Prostate gland (tissue), 2 donors: Measurements from ENCODE around the gene NRXN3. TPM values are rescaled to one million over a fixed set of nuclear protein-coding genes. Genes with fewer than 3 reads are reported as not detected.

ENCODE experiments used
- DNase-seq: peaks from one replicate; pipeline ENCODE4 v3.0.0-alpha.2; 2019; ENCODE audit warnings: low spot score
- H3K27ac ChIP-seq, 2 donors: fragments of 200-600 bp; sonication (generic); 2 replicates each; pipeline ENCODE4 v1.5.1; 2017 to 2019
- H3K27me3 ChIP-seq: fragments of 200-600 bp; sonication (generic); replicated peaks from 2 replicates; pipeline ENCODE4 v1.5.1; 2019; ENCODE audit not compliant: insufficient read depth
- H3K36me3 ChIP-seq, 2 donors: fragments of 200-600 bp; sonication (generic); 1 replicate in 1 of 2; 2 replicates in 1 of 2; pipeline versions ENCODE4 v1.5.1 to v1.8.1; 2017 to 2019
- H3K4me1 ChIP-seq: fragments of 200-600 bp; sonication (generic); replicated peaks from 2 replicates; pipeline ENCODE4 v1.5.1; 2019
- H3K4me3 ChIP-seq, 2 donors: fragments of 200-600 bp; sonication (generic); 2 replicates each; pipeline ENCODE4 v1.5.1; 2017 to 2019
- H3K9me3 ChIP-seq: fragments of 200-600 bp; sonication (generic); 2 replicates; pipeline ENCODE4 v1.5.1; 2017
- POLR2A ChIP-seq: fragments of 450-650 bp; IDR thresholded peaks from one replicate; pipeline ENCODE4 v1.6.1; 2016; ENCODE audit warnings: antibody characterized with exemption, mild to moderate bottlenecking
- POLR2AphosphoS5 ChIP-seq: sonication (generic); formaldehyde crosslinking; IDR thresholded peaks from one replicate; pipeline ENCODE4 v1.6.1; 2017; ENCODE audit warnings: antibody characterized with exemption
- WGBS: methylation state at CpG from one replicate; pipeline ENCODE4 v1.1.5; 2018; 5-methylcytosine and 5-hydroxymethylcytosine counted together
- intact Hi-C: fragments of 100-400 bp; cut with DNase I; formaldehyde crosslinking; loops from one replicate; pipeline ENCODE4 v1.14.2; 2022
- total RNA-seq, 2 donors: library from RNA; depleted of rRNA; stranded (reverse); fragments of >200 nt; gene quantifications; one replicate each; pipeline ENCODE4 v1.1.0, GENCODE V29; 2016
- TF ChIP-seq, protein P1 (sequence below), 4 experiments: fragments of 200-600 bp in 2 of 4; fragments of 450-650 bp in 2 of 4; sonication (generic) in 2 of 4; IDR thresholded peaks; 1 replicate in 3 of 4; 2 replicates in 1 of 4; pipeline ENCODE4 v1.5.1; 2016 to 2019; ENCODE audit warnings: antibody characterized with exemption in 4 of 4, mild to moderate bottlenecking in 2 of 4, moderate library complexity in 2 of 4

Gene NRXN3
- total RNA-seq, 2 donors from 2014 or later: 6.6 to 8.2 TPM

DNA sequence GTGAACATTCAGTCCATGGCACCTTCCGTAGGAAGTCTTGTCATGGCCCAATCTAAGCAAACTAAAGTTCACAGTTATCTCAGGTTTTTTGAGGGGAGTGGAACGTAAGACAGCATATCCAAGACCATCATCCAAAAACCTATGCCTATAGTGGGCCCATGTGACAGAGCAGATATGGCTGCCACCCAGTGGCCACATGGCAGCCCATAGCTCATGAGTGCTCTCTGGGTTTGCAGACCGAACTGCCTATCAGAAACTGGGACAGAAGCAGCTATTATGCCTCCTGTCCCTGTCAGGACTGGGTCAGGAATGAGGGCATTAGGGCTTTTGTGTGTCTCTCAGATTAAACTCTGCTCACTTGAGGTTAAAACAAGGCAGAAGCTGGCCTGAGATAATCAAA is 503.7 kb downstream of the NRXN3 start:
- Histone ChIP-seq H3K4me3 (no peak overlapping the region), H3K36me3 (no peaks in the 10 kb centered on the region), H3K27me3 (no peaks in the 10 kb centered on the region), H3K9me3 (no peaks in the 10 kb centered on the region), H3K27ac (no peak overlapping the region), H3K4me1 (no peaks in the 10 kb centered on the region)
- TF ChIP-seq POLR2A (no peak), POLR2AphosphoS5 (no peak)
- TF ChIP-seq, protein P1, sequence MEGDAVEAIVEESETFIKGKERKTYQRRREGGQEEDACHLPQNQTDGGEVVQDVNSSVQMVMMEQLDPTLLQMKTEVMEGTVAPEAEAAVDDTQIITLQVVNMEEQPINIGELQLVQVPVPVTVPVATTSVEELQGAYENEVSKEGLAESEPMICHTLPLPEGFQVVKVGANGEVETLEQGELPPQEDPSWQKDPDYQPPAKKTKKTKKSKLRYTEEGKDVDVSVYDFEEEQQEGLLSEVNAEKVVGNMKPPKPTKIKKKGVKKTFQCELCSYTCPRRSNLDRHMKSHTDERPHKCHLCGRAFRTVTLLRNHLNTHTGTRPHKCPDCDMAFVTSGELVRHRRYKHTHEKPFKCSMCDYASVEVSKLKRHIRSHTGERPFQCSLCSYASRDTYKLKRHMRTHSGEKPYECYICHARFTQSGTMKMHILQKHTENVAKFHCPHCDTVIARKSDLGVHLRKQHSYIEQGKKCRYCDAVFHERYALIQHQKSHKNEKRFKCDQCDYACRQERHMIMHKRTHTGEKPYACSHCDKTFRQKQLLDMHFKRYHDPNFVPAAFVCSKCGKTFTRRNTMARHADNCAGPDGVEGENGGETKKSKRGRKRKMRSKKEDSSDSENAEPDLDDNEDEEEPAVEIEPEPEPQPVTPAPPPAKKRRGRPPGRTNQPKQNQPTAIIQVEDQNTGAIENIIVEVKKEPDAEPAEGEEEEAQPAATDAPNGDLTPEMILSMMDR (IDR thresholded peaks at IDR 0.05): no peak
- intact Hi-C loops: no loop called here
- 83% methylated on average over 3 of the region's 3 CpGs for WGBS
- DNase-seq: no peak

DNA sequence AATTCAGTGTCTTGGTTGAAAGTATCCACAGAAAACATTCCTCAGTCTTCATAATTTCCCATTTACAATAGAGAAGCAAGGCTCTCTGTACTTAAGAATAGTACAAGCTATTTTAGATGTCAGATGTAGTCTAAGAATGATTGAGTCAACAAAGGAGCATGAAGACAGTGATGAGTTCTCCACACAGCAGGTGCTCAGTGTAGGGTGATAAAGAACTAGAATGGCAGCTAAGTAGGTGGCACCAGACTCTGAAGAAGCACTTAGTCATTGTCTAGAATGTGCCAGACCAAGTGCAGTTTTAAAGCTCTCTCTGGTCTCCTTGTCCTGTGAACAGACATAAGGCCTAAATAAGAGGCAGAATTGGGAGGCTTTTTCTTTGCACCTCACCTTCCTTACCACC is 504.6 kb downstream of the NRXN3 start:
- H3K4me3 ChIP-seq: no peak overlapping the region
- no peak for DNase-seq
- intact Hi-C loops: no loop called here
- no peaks in the 10 kb centered on the region for H3K36me3 ChIP-seq
- H3K9me3 ChIP-seq: no peaks in the 10 kb centered on the region
- no peak overlapping the region for H3K27ac ChIP-seq
- no peak for TF ChIP-seq POLR2AphosphoS5
- TF ChIP-seq, protein P1 (IDR thresholded peaks at IDR 0.05): no peak
- TF ChIP-seq POLR2A: no peak
- no peaks in the 10 kb centered on the region for H3K27me3 ChIP-seq
- H3K4me1 ChIP-seq: no peaks in the 10 kb centered on the region

DNA sequence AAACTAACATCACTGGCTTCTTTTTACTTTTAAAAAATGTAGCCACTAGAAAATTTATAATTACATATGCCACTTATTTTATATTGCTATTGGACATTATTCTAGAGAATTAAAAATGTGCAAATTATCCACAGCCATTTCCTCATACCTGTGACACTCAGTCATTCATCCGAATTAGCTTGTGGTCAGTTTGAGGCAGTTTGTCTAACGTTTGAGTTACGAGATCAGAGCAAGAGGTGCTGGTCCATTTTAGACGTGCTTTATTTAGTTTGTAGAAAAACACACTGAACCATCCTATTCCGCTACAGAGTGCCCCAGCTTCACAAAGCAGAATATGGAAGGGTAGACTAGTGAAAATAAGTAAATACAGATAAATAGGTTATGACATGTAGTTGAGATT is 513.0 kb downstream of the NRXN3 start:
- Histone ChIP-seq H3K9me3 (no peaks in the 10 kb centered on the region), H3K27ac (no peak overlapping the region), H3K27me3 (no peaks in the 10 kb centered on the region), H3K36me3 (no peaks in the 10 kb centered on the region), H3K4me1 (no peaks in the 10 kb centered on the region), H3K4me3 (no peak overlapping the region)
- TF ChIP-seq, protein P1 (IDR thresholded peaks at IDR 0.05): no peak
- TF ChIP-seq POLR2AphosphoS5: no peak
- TF ChIP-seq POLR2A: no peak
- WGBS: 71% methylated on average over 5 of the region's 5 CpGs
- no peak for DNase-seq
- intact Hi-C loops: no loop called here

DNA sequence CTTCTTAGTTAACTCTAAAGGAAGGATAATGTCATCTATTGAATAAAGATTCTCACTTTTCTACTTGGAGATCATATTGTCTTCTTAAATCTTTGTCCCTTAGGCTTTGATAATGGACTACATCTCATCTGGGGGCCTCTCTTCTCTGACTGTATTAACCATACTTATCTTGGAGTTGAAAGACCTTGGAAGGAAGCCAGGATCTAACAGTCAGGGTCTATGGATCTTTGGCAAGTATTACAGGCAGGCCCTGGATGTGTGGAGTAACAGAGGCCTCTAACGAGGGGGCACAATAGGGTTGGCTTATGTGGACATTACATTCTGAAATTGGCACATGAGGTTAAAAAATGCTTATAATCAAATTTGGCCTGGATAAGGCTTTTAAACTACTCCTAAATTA is 513.8 kb downstream of the NRXN3 start:
- TF ChIP-seq POLR2A (no peak), POLR2AphosphoS5 (no peak)
- TF ChIP-seq, protein P1 (IDR thresholded peaks at IDR 0.05): no peak
- DNase-seq: no peak
- WGBS: 25% methylated on average over 1 of the region's 1 CpG

DNA sequence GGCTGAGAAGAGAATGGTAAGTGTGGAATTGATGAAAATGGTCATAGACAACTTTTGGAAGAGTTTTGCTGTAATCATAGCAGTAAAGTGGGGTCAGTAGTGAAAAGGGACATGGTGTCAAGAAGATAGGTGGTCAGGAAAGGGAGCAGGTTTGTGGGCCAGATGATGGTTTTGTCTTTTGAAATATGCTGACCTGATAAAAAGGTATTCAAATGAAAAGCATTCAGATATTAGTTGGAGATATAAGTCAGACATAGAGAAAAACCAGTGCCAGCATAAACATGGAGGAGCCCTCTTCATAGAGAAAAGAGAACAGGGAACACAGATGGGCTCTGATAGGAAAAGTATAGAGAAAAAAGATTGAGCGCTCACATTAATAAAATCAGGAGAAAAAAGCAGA is 518.3 kb downstream of the NRXN3 start:
- Histone ChIP-seq H3K36me3 (no peaks in the 10 kb centered on the region), H3K4me1 (no peaks in the 10 kb centered on the region), H3K9me3 (no peaks in the 10 kb centered on the region), H3K27me3 (no peaks in the 10 kb centered on the region), H3K4me3 (no peak overlapping the region), H3K27ac (no peak overlapping the region)
- DNase-seq: no peak
- no peak for TF ChIP-seq POLR2AphosphoS5
- TF ChIP-seq, protein P1 (IDR thresholded peaks at IDR 0.05): no peak
- TF ChIP-seq POLR2A: no peak
- WGBS: 97% methylated on average over 1 of the region's 1 CpG
- intact Hi-C loops: no loop called here

More for the DNA sequence above, 513.8 kb downstream of the NRXN3 start:
- Histone ChIP-seq H3K4me3 (no peak overlapping the region), H3K9me3 (no peaks in the 10 kb centered on the region), H3K27me3 (no peaks in the 10 kb centered on the region), H3K36me3 (no peaks in the 10 kb centered on the region), H3K27ac (no peak overlapping the region), H3K4me1 (no peaks in the 10 kb centered on the region)
- intact Hi-C loops: no loop called here
